Neural cell (in vitro differentiated cells): Measurements from ENCODE around the gene AKT3.

Experiments used
- EP300 ChIP-seq: fragments of 450-650 bp; conservative IDR thresholded peaks from 2 replicates; pipeline ENCODE4 v1.6.1; 2014; ENCODE audit warnings: antibody characterized with exemption, mild to moderate bottlenecking, moderate library complexity; ENCODE audit not compliant: poor library complexity, severe bottlenecking
- POLR2AphosphoS5 ChIP-seq: IDR thresholded peaks from 2 replicates; pipeline ENCODE4 v1.6.1; 2012
- RAD21 ChIP-seq: fragments of 450-650 bp; conservative IDR thresholded peaks from 2 replicates; pipeline ENCODE4 v1.6.1; 2014; ENCODE audit warnings: antibody characterized with exemption, mild to moderate bottlenecking, moderate library complexity

- TF ChIP-seq RAD21 (no peak), EP300 (no peak), POLR2AphosphoS5 (no peak)
Measured at GRCh38 chr1:243802736-243803135, 47.3 kb downstream of the AKT3 start.
